ENCODE measurements around the gene PLCB4. TPM values are rescaled to one million over a fixed set of nuclear protein-coding genes. Genes with fewer than 3 reads are reported as not detected.

Gene PLCB4
- total and polyA plus RNA-seq, 2 experiments from 2014 or later: 31.6 to 39.2 TPM

- no peaks in the 10 kb centered on the region for H3K9me3 ChIP-seq (ENCODE audit: low read depth)
- peaks cover 29% of the 10 kb centered on the region for H3K4me1 ChIP-seq (ENCODE audit: low read depth)
- H3K27me3 ChIP-seq: no peaks in the 10 kb centered on the region
- no peak for DNase-seq (ENCODE audit: low read depth in 1 of 2, low spot score in 1 of 2)
- H3K4me3 ChIP-seq: no peak overlapping the region
- H3K36me3 ChIP-seq: no peaks in the 10 kb centered on the region
- H3K27ac ChIP-seq: no peak overlapping the region
- no peak for TF ChIP-seq CTCF (IDR thresholded peaks at IDR 0.05; ENCODE audit: low read depth, low read length)
Observed at GRCh38 chr20:9322661-9323060, 253.8 kb downstream of the PLCB4 start.

- Histone ChIP-seq H3K27me3 (no peaks in the 10 kb centered on the region), H3K4me1 (ENCODE audit: low read depth) (peaks cover 34% of the 10 kb centered on the region), H3K4me3 (no peak overlapping the region), H3K36me3 (no peaks in the 10 kb centered on the region), H3K27ac (peak overlapping the region; percentile 22), H3K9me3 (ENCODE audit: low read depth) (no peaks in the 10 kb centered on the region)
- DNase-seq (ENCODE audit: low read depth in 1 of 2, low spot score in 1 of 2): peak; percentile 27 to 41
- peak; percentile 54 for TF ChIP-seq CTCF (IDR thresholded peaks at IDR 0.05; ENCODE audit: low read depth, low read length)
Observed at GRCh38 chr20:9323622-9324021, 254.7 kb downstream of the PLCB4 start.

DNA sequence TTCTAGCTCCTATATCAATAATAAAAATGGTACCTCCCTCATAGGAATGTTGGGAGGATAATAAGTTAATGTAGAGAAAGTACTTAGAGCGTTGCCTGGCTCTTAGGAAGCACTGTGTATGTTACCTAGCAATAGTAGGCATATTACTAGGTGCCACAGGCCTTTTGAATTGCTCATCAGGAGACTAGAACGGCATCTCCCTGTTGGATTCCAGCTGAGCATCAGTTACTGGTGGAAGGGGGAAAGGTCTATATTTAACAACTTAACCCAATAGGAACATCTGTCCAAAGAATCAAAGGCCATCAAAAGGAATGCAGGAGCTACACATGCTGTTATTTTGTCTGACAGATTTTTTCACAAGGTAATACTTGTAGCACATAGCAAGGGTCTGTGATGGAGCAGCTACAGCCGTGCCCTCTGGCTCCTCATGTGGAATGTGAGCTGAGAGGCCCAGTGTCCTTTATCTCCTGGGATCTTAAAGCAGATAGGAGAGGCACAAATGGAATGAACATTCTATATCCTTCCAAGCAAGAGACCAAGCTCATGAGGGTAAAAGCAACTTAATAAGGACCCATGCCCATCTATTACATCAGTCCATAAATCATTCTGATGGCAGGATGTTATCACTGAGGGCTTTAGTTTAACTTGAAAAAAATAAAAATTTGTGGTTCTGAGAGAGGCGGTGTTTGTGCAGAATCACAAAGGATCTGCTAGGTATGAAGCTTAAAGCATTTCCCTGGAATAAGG is 260.6 kb downstream of the PLCB4 start:
- H3K9me3 ChIP-seq (ENCODE audit: low read depth): no peaks in the 10 kb centered on the region
- H3K27ac ChIP-seq: peak overlapping the region; percentile 97
- peaks cover 51% of the 10 kb centered on the region for H3K4me1 ChIP-seq (ENCODE audit: low read depth)
- no peak overlapping the region for H3K4me3 ChIP-seq
- no peaks in the 10 kb centered on the region for H3K36me3 ChIP-seq
- no peak for DNase-seq (ENCODE audit: low read depth in 1 of 2, low spot score in 1 of 2)
- no peak for TF ChIP-seq CTCF (IDR thresholded peaks at IDR 0.05; ENCODE audit: low read depth, low read length)
- H3K27me3 ChIP-seq: no peaks in the 10 kb centered on the region

GRCh38 chr20:9330151-9330550 is 261.3 kb downstream of the PLCB4 start:
- no peak for TF ChIP-seq CTCF (IDR thresholded peaks at IDR 0.05; ENCODE audit: low read depth, low read length)
- Histone ChIP-seq H3K27ac (peak overlapping the region; percentile 97), H3K9me3 (ENCODE audit: low read depth) (no peaks in the 10 kb centered on the region), H3K4me3 (no peak overlapping the region), H3K4me1 (ENCODE audit: low read depth) (peaks cover 47% of the 10 kb centered on the region), H3K36me3 (no peaks in the 10 kb centered on the region), H3K27me3 (no peaks in the 10 kb centered on the region)
- no peak for DNase-seq (ENCODE audit: low read depth in 1 of 2, low spot score in 1 of 2)

DNA sequence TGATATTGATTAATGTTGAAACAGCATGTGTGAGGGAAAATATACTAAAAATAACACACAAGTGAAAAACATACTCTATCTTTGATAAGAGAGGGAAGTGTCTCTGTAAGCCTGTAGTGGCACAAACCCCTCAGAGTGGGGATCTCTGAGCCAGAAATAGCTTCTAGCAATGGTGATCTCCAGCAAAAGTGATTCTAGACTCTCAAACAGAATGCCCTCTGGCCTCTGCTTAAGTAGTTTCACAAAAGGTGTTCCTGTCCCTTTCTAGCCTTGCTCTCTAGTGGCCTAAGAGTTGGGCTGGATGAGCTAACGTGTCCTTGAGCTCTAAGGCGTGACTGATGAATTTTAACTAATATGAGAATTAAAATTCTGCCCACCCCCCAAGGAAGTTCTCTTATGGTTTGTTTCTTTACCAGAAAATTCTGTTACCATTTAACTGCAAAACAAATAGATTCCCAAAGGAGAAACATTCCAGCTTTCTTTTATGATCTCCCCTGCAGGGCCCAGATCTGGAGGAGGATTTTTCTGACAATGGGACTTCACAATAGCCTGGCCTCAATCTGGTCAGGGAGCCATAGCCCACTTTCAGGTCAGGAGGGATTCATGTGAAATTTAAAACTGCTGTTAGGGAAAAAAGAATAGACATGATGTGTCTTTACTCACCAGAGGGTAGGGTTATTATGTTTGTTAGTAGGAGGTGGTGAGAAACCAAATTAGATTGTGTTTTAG is 263.0 kb downstream of the PLCB4 start:
- H3K27me3 ChIP-seq: no peaks in the 10 kb centered on the region
- peak overlapping the region; percentile 97 for H3K27ac ChIP-seq
- peak in 1 of 2 donors; percentile 82 for DNase-seq (ENCODE audit: low read depth in 1 of 2, low spot score in 1 of 2)
- H3K4me3 ChIP-seq: no peak overlapping the region
- TF ChIP-seq CTCF (IDR thresholded peaks at IDR 0.05; ENCODE audit: low read depth, low read length): no peak
- H3K36me3 ChIP-seq: no peaks in the 10 kb centered on the region
- H3K4me1 ChIP-seq (ENCODE audit: low read depth): peaks cover 42% of the 10 kb centered on the region
- no peaks in the 10 kb centered on the region for H3K9me3 ChIP-seq (ENCODE audit: low read depth)

Measured in cardiac muscle cell (in vitro differentiated cells and primary cell).